ENCODE data around the gene PTPRN2.
"Not testable (repeated sequence)": the region's sequence is repeated elsewhere in the genome, so short reads cannot be mapped to it uniquely, and the experiment has no call there.

The PTPRN2 gene

DNA sequence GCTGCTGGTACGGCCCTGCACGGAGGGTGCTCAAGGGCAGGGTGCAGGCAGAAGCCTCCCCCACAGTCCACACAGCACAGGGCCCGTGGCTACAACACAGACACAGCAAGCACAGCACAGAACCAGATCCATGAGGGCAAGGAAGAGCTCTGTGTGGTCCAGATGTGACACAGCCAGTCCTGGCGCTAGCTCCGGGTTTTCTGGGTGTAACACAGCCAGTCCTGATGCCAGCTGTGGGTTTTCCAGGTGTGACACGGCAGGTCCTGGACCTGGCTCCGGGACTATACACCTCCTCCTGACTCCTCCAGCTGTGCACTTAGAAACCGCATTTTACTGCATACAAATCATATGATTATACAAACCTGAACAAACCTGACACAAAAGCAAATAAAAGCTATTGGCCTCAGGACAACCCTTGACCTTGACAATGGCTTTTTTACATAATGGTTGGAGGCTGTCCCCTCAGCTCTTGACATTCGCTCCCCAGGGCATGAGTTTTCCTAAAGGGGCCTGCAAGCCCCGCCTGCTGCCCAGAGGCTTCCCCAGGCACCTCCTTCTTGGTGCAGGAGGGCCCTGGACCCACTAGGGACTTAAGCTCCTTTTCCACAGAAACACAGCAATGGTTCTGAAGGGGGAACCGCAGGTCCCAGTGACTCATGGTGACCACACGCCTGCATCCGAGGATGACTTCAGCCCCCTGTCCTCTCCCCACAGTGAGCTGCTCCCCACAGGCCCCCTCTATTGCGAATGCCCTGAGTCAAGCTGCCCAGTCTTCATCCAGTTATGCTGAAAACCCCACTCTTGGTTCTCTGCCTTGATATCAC is 209.6 kb downstream of the PTPRN2 start:
- no peak for DNase-seq

DNA sequence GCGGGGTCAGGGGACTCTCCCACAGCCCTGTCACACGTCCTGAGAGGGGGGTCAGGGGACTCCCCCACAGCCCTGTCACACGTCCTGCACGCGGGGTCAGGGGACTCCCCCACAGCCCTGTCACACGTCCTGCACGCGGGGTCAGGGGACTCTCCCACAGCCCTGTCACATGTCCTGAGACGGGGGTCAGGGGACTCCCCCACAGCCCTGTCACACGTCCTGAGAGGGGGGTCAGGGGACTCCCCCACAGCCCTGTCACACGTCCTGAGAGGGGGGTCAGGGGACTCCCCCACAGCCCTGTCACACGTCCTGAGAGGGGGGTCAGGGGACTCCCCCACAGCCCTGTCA is 210.8 kb downstream of the PTPRN2 start:
- DNase-seq = not testable (repeated sequence)

DNA sequence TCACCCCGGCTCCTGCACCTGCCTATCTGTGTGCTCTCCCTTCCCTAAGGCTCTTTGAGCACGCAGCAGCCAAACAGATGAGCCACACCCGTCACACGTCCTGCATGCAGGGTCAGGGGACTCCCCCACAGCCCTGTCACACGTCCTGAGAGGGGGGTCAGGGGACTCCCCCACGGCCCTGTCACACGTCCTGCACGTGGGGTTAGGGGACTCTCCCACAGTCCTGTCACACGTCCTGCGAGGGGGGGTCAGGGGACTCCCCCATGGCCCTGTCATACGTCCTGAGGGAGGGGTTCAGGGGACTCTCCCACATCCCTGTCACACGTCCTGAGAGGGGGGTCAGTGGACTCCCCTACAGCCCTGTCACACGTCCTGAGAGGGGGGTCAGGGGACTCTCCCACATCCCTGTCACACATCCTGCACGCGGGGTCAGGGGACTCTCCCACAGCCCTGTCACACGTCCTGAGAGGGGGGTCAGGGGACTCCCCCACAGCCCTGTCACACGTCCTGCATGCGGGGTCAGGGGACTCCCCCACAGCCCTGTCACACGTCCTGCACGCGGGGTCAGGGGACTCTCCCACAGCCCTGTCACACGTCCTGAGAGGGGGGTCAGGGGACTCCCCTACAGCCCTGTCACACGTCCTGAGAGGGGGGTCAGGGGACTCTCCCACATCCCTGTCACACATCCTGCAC is 211.3 kb downstream of the PTPRN2 start:
- not testable (repeated sequence) for DNase-seq

DNA sequence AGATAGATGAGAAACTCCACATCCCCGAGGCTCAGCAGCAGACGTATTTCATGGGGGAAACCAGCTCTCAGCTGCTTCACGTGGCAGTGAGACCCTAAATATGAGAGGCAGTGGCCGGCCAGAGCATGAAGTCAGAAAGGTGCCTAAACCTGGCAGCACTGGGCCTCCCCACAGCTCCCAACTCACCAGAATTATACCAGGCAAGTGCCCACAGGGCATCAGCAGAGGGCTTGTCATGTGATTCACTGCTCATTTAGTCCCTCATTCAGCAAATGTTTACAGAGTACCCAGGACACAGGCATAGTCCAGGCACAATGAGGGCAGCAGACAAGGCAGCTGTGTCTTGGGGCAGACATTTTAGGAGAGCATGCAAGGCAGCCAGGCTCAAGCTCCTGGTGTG is 212.6 kb downstream of the PTPRN2 start:
- DNase-seq = no peak

DNA sequence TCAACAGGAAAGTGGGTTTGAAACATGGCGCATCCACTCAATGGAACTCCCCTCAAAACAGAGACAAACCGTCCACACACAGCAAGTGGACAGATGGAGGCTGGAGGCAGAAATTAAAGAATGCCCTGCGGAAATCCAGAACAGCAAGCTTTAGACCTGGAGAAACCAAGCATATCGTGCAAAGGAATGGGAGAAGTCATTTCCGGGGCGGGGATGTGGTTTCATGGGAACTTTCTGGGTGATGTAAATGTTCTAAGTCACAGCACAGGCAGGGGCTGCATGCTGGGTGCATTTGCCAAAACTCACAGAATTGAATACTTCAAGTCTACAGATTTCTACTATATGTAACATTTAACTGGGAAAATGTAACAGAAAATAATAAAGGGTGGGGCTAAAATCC is 213.0 kb downstream of the PTPRN2 start:
- DNase-seq = no peak

DNA sequence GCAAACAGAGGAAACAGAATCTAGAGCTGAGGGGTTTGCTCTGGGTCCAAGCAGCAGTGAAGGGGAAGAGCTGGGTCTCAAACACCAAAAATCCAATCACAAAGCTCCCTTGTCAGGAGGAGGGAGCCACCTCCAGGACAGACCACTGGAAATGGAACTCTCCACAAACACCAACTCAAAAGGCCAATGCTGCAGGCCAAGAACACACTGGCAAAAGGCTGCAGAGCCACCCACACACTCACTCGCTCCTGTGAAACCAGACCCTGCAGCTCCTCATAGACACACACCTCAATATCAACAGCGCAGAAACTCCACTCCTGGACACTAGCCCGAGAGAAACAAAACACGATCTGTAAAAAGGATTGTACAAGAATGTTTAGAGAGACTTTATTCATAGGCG is 213.5 kb downstream of the PTPRN2 start:
- DNase-seq = no peak

DNA sequence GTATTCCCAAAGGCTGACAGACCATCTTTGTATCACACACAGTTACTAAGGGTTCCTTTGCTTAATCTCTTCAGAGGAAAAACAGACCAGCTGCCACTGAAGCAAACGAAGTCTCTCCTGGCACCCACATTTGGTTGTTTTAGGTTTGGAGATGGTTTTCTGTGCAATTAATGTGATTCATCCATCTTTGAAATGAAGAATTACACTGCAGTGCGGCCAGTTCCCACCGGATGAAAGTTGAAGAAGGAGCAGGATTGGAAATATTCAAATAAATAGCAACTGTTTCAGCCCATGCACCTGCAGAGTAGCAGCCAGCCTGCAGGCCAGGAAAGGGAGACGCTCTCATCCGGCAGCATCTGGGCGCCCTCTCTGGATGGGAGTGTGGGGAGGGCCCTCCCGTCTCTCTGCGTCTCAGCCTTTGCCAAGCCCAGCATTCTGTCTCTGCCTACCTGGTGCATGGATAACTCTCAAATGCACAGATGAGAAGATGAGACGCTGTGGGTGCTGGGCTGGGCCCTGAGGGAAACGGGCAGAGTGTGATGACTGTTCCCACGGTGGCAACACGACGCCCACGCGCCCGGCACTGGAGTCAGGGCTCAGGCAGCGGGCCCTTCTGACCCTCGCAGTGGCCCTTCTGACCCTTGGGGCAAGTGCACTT is 214.0 kb downstream of the PTPRN2 start:
- no peak for DNase-seq

DNA sequence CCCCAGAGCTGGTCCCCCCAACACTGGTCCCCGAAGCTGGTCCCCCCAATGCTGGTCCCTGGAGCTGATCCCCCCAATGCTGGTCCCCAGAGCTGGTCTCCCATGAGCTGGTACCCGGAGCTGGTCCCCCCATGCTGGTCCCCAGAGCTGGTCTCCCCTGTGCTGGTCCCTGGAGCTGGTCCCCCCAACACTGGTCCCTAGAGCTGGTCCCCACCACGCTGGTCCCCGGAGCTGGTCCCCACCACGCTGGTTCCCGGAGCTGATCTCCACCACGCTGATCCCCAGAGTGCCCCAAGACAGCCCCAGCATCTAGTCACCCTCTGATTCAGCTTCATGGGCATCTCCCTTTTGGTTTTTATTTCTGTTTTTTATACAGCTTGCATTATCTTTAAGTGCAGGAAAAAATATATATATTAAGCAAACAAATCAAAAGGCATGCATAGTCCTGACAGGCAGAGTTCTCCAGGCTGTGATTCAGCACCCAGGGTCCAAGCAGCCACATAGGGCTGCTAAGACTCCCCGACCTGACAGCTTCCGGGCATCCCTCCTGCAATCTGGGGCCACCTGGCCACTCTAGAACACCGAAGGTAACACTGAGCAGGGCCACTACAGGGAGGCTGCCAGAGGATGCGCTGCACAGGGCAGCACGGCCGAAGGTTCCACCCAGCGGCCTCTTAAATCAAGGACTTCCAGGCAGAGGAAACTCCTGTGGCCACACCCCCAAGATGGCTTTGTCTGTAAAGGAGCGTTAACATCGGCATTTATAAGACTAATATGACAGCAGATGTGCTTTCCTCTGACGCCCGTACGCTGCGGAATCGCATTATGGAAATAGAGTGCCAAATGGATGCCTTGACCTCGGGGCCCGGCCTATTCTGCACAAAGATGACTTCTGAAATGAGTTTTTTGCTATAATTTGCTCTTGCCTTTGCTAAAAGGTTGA is 215.0 kb downstream of the PTPRN2 start:
- no peak for DNase-seq

DNA sequence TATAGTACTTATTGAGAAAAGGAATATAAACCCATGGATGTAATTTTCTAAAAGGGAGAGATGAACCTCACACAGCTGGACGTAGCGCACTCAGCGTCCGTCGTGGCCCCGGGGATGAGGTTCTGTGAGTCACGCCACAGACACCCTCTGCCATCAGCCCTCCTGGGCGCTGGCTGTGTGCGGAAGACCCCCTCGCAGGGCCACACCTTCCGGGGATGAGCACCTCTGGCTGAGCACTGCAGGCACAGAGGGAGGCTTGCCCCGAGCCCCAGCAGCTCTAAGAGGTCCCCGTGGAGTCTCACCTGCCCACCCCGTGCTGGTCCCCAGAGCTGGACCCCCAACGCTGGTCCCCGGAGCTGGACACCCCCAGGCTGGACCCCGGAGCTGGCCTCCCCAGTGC is 215.8 kb downstream of the PTPRN2 start:
- DNase-seq = no peak

DNA sequence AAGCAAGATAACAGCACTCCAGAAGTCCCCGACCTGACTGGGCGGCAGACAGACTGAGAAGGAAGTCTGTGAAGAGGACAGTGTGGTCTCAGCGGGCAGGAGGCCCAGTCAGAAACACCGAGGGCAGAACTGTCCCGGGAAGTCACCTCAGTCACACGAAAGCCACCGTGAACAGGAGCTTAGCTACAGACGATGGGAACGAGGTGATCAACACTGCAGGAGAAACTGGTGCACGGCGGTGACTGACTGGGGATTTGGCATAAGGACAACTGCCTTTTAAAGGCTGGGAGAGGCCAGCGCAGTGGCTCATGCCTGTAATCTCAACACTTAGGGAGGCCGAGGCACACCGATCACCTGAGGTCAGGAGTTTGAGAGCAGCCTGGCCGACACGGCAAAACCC is 217.8 kb downstream of the PTPRN2 start:
- DNase-seq = no peak

DNA sequence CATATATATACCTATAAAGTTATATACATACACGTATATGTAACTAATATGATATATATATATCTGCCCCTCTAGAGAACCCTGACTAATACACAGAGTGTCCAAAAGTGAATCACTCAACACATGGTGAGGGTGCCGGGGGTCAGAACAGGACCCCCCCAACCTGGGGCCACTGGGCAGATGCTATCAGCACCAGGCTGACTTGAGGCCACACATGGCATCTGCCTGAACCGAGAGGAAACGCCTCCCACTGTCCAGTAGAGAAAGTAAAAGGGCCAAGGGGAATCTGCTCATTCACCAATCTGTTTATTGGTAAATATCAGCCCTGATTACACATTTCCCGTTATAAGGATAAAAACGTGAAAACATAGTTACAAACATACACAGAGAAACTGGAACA is 218.3 kb downstream of the PTPRN2 start:
- DNase-seq = no peak

DNA sequence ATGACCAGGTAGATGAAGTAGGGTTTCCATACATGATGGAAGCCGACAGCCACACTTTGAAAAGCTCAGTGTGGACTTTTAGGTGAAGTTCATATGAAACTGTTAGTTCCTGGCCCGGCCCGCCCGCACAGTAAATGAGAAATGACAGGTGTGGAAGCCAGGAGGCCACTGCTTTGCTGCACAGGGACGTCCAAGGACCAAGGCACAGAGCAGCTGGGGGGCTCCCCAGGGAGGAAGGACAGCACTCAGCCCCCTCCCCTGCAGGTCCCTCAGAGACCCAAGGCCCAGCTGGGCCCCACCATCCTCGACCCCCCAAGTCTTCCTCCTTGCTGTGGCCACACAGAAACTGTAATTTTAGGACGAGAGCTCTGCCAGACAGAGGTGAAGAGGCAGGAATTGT is 219.2 kb downstream of the PTPRN2 start:
- no peak for DNase-seq

DNA sequence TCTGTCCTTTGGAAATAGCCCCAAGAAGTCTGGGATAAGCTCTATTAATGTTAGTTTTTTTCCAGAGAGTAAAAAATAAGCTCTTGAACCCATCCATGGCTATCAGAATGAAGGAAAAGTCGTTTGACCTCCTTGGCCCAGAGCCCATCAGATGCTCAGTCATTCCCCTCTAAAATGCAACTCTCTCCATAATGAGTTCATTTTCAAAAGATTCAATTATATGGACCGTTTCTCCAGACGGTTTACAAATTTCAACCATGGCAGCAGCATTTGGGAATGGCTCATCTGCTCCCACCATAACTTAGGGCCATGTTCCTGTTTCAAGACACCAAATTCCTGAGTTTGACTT is 220.0 kb downstream of the PTPRN2 start:
- no peak for DNase-seq

DNA sequence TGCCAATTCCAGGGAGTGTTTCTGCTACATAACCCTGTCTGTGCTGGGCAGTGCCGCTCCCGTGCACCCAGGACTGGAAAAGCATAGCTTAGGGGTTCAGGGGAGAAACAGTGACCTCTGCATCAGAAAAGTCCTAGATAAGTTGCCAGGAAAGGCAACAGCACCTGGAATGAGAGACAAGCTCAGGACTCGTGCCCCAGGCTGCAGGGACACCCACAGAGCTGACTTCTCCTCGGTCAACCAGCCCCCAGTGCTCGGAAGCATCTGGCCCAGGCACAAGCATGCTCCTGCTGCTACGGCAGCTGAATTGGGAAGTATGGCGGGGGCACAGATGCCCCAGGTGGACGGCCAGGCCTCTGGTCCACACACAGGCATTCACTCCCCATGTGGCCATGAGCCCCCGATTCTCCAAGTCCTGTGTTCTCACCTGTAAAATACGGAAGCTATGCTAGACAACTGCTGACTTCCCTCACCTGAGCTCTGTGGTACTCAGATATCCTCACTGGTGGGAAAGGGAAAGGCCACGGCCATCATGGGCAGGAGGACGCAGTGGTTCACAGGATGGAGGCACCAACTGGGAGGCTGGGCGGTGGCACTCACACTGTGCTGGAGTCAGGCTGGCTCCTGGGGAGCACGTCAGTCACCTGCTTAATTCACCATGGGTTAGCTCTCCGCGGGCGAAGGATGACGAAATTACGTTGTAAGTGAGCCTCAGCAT is 220.5 kb downstream of the PTPRN2 start:
- no peak for DNase-seq

DNA sequence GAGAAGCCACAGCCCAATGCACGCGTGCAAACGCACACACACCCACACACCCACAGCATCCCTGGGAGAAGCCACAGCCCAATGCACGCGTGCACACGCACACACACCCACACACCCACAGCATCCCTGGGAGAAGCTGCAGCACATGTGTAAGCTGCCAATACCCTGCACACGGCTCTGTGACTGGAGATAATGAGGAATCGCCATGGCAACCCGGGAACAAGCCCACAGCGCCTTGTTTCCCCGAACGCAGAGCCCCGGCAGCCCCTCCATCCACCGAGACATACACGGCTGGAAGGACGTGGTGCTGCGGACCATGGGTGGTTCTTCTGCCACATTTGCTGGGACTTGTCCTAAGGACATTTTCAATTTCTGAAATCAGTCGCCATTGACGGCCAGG is 221.3 kb downstream of the PTPRN2 start:
- DNase-seq = no peak

DNA sequence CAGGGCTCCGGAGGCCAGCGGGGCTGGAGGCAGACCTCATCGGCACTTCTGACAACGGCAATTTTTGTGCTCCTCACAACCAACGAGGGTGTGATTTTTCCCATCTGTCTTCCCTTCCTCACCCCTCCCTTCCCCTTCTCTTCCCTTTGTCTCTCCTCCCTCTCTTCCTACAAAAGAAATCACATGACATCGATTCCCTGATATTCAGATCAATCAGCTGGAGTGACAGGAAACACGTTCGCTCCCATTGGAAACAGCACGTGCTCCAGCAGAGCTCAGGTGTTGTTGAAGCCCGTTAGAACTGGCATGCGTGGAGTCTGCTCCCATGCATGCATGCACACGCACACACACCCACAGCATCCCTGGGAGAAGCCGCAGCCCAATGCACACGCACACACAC is 222.4 kb downstream of the PTPRN2 start:
- DNase-seq = no peak

DNA sequence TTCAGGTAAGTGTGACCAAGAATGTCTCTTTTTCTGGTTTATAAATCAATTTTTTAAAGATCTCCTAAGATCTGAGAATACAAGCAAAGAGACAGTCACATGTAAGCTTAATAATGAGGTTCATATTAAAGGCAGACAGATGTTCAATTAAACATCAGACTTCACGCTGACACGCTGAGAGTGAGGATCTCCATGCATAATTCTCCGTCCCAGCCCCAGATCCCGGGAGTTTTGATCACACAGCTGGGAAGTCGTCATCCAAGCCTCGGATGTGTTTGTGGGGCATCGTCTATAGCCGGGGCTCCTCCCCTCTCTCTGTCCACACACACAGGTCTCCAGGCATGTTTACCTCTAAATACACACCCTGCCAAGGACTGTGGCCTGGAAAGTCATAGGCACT is 223.2 kb downstream of the PTPRN2 start:
- no peak for DNase-seq

DNA sequence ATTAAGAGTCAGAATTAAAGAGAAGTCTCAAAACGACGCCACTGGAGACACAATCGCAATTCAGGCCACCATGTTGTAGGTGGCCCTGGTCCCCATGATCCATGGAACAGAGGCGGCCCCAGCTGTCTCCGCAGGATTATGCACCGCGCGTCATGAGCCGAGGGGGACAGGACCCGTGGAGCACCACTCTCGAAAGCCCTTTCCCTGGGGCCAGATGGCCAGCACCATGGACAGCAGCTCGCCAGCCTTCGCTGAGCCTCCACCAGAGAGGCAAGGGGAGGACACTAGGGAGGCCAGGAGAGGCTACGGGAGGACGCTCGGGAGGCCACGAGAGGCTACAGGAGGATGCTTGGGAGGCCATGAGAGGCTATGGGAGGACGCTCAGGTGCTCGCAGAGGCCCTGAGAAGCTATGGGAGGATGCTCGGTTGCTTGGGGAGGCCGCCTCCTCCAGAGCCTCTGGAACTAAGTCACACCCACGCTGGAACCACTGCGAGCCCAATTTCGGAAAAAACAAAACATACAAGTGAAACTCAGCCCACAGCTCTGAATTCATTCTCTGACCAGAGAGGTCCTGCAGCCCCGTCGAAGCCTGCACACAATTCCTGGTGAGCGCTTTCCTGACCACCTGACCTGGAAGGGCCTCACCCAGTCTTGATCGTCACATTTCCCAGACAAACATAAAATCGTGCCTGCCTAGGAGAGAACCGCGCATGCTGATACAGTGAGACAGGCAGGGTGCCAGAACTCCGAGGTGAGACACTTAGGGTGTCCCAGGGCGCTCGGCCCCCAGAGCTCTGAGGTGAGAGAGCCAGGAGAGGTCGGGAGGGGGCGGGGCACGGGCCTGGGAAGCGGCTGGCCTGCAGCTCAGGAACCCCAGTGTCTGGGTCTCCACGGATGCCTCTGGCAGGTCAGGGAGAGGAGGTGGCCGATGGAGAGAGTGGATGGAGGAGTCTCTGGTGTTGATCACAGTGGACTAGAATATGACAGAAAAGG is 224.4 kb downstream of the PTPRN2 start:
- no peak for DNase-seq

DNA sequence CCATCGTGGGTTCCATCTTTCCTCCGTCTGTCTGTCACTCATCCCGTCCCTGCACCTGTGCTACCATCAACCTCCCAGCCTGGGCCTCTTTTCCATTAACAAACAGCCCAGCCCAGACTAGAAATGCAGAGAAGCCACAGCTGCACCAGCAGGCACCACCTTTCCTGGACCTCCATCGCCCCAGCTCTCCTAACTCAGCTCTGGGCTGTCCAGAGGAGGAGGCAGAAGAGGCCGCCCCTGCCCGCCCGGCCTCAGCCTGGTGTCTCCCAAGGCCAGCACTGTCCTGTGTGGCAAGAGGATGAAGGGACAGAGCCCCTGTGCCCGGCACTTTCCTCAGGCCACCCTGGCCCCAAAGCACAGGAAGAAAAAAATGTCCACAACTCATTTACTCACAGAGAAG is 225.6 kb downstream of the PTPRN2 start:
- DNase-seq = no peak

DNA sequence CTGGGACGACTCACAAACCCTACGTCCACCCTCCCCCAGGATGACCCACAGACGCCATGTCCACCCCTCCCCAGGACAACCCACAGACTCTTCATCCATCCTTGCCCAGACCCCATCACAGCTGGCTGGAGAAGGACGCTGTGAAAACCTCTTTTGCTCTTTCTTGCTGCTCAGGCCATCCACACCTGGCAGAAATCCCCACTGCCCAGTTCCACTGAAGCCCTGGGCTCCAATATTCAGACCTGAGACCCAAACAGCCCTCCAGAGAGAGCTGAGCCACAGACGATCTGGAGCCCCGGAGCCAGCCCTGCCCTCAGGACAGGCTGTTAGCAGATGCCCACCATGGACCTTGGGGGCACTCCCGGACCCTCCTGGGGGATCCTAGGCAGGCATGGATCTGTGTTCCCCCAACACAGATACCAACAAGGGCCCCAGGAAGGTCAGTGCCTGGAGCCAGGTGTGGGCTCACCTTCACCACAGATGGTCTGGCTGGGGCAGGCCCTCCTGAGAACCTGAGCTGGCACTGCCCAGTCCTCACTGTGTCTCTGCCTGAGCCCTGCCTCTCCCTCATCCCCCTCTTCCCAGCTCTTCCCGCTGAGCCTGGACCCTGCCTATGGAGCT is 226.2 kb downstream of the PTPRN2 start:
- DNase-seq = no peak
